Activated CD8-positive, alpha-beta memory T cell treated with anti-CD3 and anti-CD28 coated beads, Interleukin-2, amount 50 U/mL, for 4 hours (primary cell): ENCODE data around the gene MRNIP.
"Not testable (repeated sequence)": the region's sequence is repeated elsewhere in the genome, so short reads cannot be mapped to it uniquely, and the experiment has no call there.

Source experiments
- DNase-seq: peaks from one replicate; pipeline ENCODE4 v3.0.0-alpha.2; 2020

MRNIP gene

DNA sequence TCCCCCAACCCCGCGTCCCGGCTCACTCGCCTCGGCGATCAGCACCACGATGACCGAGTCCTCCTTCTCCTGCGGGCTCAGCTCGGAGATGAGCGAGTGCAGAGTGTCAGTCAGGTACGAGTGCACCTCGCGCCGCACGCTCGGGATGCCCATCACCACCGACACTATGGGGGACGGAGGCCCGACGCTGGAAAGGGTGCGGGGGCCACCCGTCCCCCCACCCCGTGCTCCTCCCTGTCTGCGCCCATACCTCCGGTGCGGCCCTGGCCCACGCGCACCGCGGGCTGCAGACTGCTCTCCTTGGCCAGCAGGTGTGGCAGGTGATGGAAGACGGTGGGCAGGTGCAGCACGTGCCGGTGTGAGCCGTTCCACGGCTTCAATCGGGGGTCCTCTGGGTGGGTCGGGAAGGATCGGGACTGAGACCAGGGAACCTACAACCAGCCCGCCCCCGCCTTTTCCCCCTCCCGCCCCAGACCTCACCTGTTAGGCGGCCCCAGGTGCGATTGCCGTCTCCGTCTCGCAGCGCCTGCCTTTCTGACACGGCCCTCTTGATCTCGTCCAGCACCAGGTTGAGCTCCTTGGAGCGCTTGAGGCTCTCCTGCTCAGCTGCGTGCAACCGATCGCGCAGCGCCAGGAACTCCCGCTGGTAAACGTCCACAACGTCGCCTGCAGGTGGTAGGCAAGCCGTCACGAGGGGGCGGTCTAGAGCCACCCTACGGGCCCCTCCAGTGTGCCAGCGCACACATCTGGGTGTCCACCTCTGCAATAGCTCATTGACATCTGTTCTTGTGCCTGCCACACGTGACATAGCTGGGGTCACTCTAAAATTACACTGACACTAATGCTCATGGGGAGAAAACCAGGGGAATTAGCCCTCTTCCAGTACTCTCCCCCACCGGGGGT is 57.1 kb downstream of the MRNIP start:
- DNase-seq: peak; percentile 90

- DNase-seq: no peak
These were observed 57.9 kb downstream of the MRNIP start for GRCh38 chr5:179800696-179801201.

DNA sequence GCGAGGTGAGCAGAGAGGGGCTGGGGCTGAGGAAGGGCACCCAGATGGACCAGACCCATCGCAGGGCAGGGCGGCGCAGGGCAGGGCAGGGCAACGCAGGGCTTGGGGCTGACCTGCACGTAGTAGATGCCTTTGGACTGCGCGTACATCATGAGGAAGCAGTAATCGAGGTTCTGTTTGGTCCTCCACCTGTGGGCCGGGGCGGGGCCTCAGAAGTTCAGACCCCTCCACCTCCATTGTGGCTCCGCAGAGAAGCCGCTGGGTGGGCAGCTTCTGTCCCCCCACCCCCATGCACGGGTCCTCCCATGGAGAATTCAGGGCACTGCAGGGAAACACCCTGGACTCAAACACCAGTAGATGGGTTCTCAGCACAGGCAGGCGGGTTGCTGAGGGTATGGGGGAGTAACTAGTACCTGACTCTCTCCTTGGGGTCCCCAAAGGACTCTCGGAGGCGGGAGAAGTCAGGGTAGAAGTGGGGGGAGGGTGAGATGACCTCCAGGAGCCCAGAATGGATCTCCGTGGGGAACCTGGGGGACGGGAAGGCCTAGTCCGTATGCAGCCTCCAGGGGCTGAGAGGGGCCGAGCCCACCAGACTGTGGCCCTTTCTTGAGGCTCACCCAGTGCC is 58.4 kb downstream of the MRNIP start:
- no peak for DNase-seq

GRCh38 chr5:179799644-179799973 is 59.0 kb downstream of the MRNIP start:
- DNase-seq: no peak

DNA sequence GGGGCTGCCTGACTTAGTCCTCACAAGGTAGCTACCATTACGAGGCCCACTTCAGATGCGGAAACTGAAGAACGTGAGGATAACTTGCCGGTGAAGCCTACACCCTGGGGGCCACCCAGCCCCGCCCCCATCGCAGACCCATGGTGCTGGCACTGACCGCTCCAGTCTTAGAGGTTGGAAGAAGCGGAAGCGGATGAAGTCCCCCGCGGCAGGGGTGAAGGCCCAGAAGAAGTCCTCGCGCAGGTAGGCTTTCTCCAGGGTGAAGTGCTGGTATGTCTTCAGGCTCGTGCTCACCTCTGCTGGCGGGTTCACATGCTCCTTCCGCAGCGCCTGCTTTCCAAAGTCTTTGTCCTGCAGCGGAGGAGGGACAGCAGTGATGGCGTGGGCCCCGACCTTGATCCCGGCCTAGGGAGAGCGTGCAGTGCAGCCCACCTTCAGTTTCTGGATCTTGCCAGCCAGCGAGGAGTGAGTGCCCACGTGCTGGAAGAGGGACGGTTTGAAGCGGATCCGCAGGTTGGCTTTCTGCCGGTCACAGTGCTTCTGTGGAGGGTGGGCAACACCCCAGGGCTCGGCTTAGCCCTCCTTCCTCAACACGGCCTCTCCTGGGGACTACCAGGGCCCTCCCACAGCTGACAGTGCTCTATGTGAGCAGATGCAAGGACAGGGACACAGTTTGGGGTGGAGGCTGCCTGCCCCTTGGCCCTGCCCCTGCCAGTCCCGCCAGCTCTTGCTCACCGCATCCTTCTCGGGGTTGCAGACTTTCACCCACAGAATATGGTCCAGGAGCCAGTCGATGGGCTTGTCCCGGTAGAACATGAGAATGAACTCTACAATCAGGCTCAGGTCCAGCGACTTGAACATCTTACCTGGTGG is 59.6 kb downstream of the MRNIP start:
- DNase-seq: no peak

- DNase-seq: no peak
These were observed 60.4 kb downstream of the MRNIP start for GRCh38 chr5:179798144-179798770.

DNA sequence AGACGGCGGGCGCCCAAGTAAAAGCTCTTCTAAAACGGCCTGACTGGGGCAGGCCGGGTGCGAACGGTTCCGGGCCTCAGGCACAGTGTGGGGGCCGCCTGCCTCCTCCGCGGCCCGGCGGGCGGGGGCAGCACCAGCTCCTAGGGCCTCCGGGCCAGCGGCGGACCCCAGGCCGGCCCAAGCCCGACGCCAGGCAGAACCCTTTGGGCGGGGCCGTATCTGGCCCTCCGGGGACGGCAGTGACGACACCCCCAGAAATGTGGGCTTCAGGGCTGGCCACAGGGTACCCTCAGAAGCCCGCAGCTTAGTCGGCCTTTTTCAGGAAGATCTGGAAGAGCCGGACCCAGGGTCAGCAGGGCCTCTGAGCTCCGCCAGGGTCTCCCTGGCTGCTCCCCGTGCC is 60.9 kb downstream of the MRNIP start:
- DNase-seq: no peak

GRCh38 chr5:179796877-179797608 is 61.6 kb downstream of the MRNIP start:
- no peak for DNase-seq

DNA sequence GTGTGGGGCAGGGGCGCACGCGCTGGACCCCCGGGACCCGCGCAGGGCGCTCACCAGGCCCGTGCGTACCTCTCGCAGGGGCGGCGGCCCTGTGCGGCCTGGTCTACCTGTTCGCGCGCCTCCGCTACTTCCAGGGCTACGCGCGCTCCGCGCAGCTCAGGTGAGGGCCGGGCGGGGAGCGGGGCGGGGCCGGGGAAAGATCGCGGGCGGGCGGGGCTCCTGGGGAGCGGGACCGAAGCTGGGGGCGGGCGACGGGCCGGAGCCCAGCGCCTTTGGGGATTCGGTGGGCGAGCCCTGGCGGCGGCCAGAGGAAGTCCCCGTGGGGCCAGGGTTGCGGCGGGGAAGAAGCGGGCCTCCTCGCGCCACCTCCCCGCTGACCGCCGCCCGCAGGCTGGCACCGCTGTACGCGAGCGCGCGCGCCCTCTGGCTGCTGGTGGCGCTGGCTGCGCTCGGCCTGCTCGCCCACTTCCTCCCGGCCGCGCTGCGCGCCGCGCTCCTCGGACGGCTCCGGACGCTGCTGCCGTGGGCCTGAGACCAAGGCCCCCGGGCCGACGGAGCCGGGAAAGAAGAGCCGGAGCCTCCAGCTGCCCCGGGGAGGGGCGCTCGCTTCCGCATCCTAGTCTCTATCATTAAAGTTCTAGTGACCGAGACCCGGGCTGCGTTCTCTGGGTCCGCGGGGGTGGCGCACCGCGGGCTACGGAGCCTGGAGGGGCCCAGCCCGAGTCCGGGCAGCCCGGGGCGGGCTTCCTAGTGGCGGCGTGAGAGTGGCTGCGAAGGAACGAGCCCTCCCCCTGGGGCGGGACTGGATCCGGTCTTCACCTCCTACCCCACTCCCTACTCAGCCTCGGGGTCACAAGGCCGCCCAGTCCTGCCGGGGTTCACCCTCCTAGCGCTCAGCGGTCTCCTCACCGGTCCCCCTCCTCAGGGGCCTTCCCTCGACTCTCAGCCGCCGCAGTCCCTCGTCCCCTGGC is 62.5 kb downstream of the MRNIP start:
- peak; percentile 69 for DNase-seq

- no peak for DNase-seq
These were observed 63.4 kb downstream of the MRNIP start for GRCh38 chr5:179795049-179795862.

- DNase-seq: no peak
These were observed 64.0 kb downstream of the MRNIP start for GRCh38 chr5:179794575-179794974.

DNA sequence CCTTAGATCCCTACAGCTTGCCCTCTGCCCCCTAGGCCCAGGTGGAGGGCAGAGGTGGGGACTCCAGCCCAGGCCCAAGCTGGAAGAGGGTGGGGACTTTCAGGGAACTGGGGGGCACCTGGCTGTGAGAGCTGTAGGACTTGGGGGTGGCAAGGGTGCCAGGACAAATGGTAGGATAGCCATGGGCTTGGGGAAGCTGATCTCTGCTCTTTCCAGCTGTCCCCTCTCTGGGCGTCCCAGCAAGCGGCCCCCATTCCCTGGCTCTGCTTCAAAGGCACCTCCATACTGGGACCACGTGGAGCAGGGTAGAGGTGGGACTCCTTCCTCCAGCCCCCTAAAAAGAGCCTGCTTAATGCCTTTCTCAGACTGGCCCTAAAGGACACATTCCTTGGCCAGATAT is 64.4 kb downstream of the MRNIP start:
- no peak for DNase-seq

DNA sequence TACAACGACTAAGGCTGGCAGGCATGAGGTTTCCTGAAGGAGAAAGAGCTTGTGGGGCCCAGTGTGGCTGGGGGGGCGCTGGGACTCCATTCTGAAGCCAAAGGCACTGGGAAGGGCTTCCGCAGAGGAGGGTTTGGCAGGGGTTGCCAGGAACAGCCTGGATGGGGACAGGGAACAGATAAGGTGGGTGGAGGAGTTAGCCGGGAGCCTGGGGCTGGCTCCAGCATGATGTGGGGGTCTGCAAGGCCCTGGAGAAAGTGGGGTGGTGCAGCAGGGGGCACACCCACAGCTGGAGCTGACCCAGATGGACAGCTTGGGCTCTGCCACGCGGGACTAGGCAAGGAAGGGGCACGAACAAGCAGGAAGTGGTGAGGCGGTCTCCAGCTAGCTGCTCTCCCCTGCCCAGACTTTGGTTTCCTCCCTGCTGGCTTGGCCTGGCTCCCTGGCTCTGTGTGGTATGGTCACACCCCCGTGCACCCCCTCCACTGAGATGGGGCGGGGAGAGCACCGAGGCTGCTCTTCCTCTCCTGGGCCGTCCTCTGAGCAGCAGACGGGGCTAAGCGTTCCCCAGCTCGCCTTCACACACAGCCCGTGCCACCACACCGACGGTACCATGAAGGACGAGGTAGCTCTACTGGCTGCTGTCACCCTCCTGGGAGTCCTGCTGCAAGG is 65.0 kb downstream of the MRNIP start, which contains the start of gene LTC4S:
LTC4S (plus strand) TSS at position 519 of the 672 bp plus-strand sequence; CDS start at position 614, 95 bp downstream.
- DNase-seq: peak; percentile 51

DNA sequence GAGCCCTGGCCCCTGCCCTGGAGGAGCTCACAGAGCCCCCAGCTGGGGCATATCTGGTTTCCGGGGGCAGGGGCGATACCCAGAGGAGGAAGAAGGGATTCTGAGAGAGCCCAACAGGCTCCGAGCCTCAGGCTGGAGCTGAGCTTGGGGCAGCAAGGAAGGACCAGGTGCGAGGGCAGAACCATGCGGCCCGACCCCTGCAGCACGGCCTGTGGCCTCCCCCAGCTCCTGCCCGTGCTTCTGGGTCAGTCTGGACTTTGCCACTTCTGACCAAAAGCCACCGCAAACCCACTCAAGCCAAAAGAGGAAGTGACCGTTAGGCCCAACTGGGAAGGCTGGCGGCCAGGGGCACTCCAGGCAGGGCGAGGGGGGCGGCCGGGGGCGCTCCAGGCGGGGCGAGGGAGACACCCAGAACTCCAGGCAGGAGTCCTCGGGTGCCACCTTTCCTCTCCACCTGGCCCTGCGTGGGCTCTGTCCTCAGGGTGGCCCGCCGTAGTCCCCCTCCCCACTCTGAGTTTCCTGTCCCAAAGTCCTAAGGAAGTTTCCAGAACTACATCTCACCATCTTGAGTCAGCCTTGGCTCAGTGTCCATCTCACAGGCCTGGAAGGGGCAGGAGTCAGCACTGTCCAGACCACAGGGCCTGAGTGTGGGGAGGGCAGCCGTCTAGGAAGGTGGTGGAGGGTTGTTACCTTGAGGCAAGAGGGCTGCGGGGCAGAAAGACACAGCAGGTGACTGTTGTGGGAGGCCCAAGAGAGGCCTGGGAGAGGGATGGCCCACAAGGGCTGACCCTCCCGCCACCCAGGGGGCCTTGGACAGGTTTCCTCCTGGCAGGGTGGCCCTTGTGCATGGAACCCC is 65.8 kb downstream of the MRNIP start:
- DNase-seq: no peak

- no peak for DNase-seq
These were observed 66.6 kb downstream of the MRNIP start for GRCh38 chr5:179791881-179792611.

GRCh38 chr5:179789278-179789677 is 69.3 kb downstream of the MRNIP start:
- DNase-seq: not testable (repeated sequence)

DNA sequence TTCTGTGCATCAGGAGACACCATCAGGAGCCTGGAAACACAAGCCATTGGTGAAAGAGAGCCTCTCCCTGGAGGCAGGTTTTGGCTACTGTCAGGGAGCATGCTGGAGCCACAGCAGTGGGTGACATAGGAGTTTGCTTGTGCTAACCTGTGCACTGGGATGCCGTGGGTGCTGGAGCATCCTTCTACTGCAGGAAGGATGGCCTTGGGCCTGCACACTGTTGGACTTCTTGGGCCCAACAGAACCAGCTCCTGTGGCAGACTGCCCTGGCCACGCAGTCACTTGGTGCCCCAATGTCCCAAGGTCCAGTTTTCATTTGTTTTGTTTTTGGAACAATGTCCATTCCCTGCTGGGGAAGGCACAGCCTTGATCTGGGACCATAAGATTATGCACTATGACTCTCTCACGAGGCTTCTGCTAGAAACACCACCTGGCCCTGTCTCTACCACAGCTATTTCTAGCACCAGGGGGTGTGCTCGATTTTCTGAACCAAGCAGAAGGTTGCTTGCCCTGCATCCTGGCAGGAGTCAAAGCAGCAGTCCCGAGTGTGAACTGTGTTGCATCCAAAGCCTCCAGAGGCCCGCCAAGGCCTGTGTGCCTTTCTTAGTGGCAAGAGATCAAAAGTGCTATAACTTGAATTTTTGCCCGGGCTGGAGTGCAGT is 70.3 kb downstream of the MRNIP start:
- no peak for DNase-seq
